Testis (tissue), 2 donors: ENCODE measurements around the gene PEX14.

Source experiments
- POLR2A ChIP-seq: fragments of 450-650 bp; IDR thresholded peaks from one replicate; pipeline ENCODE4 v1.6.1; 2017; ENCODE audit warnings: antibody characterized with exemption, mild to moderate bottlenecking, moderate library complexity
- TF ChIP-seq, protein P1 (sequence below), 3 experiments: fragments of 450-650 bp in 2 of 3; fragments of 200-600 bp in 1 of 3; sonication (generic) in 1 of 3; IDR thresholded peaks; one replicate each; pipeline ENCODE4 v1.5.1; 2016 to 2019; ENCODE audit warnings: antibody characterized with exemption in 3 of 3, mild to moderate bottlenecking in 2 of 3, moderate library complexity in 1 of 3

DNA sequence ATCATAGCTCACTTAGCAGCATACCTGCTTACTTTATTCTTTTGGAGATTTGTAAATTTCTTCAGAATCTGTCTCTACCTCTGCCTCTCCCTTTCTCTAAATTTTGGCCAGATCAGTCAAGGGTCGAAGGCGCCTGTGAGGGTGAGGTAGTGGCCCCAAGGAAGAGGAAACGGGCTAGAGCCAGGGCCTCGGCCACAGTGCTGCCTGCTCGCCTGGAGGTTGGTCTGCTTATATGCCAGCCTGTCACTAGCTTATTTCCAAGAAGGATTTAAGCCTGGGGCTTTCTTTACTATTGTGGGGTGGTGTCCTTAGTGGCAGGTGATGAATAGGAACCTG is 19.6 kb downstream of the PEX14 start:
- TF ChIP-seq, protein P1, sequence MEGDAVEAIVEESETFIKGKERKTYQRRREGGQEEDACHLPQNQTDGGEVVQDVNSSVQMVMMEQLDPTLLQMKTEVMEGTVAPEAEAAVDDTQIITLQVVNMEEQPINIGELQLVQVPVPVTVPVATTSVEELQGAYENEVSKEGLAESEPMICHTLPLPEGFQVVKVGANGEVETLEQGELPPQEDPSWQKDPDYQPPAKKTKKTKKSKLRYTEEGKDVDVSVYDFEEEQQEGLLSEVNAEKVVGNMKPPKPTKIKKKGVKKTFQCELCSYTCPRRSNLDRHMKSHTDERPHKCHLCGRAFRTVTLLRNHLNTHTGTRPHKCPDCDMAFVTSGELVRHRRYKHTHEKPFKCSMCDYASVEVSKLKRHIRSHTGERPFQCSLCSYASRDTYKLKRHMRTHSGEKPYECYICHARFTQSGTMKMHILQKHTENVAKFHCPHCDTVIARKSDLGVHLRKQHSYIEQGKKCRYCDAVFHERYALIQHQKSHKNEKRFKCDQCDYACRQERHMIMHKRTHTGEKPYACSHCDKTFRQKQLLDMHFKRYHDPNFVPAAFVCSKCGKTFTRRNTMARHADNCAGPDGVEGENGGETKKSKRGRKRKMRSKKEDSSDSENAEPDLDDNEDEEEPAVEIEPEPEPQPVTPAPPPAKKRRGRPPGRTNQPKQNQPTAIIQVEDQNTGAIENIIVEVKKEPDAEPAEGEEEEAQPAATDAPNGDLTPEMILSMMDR (IDR thresholded peaks at IDR 0.05) = no peak
- no peak for TF ChIP-seq POLR2A
